MM.1S (cell line): Measurements from ENCODE around the gene HJV.

Experiments
- DNase-seq: peaks from one replicate; pipeline ENCODE4 v3.0.0-alpha.2; 2015
- H2AFZ ChIP-seq: fragments of 300-600 bp; sonication (generic); 2 replicates; pipeline ENCODE4 v1.6.0; 2016; ENCODE audit warnings: antibody characterized with exemption, low read length
- H3F3A ChIP-seq: fragments of 300-600 bp; sonication (generic); 2 replicates; pipeline ENCODE4 v1.6.1; 2016; ENCODE audit warnings: mild to moderate bottlenecking, antibody characterized with exemption, low read length, moderate library complexity, mixed read lengths; ENCODE audit not compliant: insufficient read depth
- H3K27ac ChIP-seq: fragments of 300-600 bp; sonication (generic); 2 replicates; pipeline ENCODE4 v1.5.1; 2016; ENCODE audit warnings: mild to moderate bottlenecking, low read length
- H3K27me3 ChIP-seq: fragments of 300-600 bp; sonication (generic); replicated peaks from 2 replicates; pipeline ENCODE4 v1.6.0; 2016; ENCODE audit warnings: low read length; ENCODE audit not compliant: insufficient read depth
- H3K36me3 ChIP-seq: fragments of 300-600 bp; sonication (generic); replicated peaks from 2 replicates; pipeline ENCODE4 v1.6.1; 2016; ENCODE audit warnings: mild to moderate bottlenecking, low read length, mixed read lengths; ENCODE audit not compliant: insufficient read depth
- H3K4me1 ChIP-seq: fragments of 300-600 bp; sonication (generic); 2 replicates; pipeline ENCODE4 v1.6.1; 2016; ENCODE audit warnings: low read length, mixed read lengths
- H3K4me2 ChIP-seq: fragments of 300-600 bp; sonication (generic); 2 replicates; pipeline ENCODE4 v1.6.0; 2016; ENCODE audit warnings: low read depth, low read length
- H3K4me3 ChIP-seq: fragments of 300-600 bp; sonication (generic); 2 replicates; pipeline ENCODE4 v1.5.1; 2016; ENCODE audit warnings: low read length, mixed read lengths
- H3K79me2 ChIP-seq: fragments of 300-600 bp; sonication (generic); 2 replicates; pipeline ENCODE4 v1.6.1; 2016; ENCODE audit warnings: mixed run types, low read length, mixed read lengths
- H3K9ac ChIP-seq: fragments of 300-600 bp; sonication (generic); 2 replicates; pipeline ENCODE4 v1.6.1; 2016; ENCODE audit warnings: low read length, mixed read lengths
- H3K9me2 ChIP-seq: fragments of 300-600 bp; sonication (generic); replicated peaks from 2 replicates; pipeline ENCODE4 v1.6.1; 2016; ENCODE audit warnings: mild to moderate bottlenecking, low read length, mixed read lengths; ENCODE audit not compliant: insufficient read depth
- H3K9me3 ChIP-seq: fragments of 300-600 bp; sonication (generic); replicated peaks from 2 replicates; pipeline ENCODE4 v1.6.1; 2016; ENCODE audit warnings: mild to moderate bottlenecking, low read length, mixed read lengths; ENCODE audit not compliant: insufficient read depth
- H4K20me1 ChIP-seq: fragments of 300-600 bp; sonication (generic); 2 replicates; pipeline ENCODE4 v1.6.1; 2016; ENCODE audit warnings: mild to moderate bottlenecking, low read length, moderate library complexity, mixed read lengths; ENCODE audit not compliant: insufficient read depth
- CTCF ChIP-seq: fragments of 300-600 bp; sonication (generic); IDR thresholded peaks from 2 replicates; pipeline ENCODE4 v1.5.1; 2016; ENCODE audit warnings: antibody characterized with exemption, low read length, mixed read lengths
- EZH2 ChIP-seq: fragments of 300-600 bp; sonication (generic); optimal IDR thresholded peaks from 2 replicates; pipeline ENCODE3; 2017; ENCODE audit warnings: low read depth, mild to moderate bottlenecking, antibody characterized with exemption, low read length, mixed read lengths
- EZH2phosphoT487 ChIP-seq: fragments of 300-600 bp; sonication (generic); IDR thresholded peaks from 2 replicates; pipeline ENCODE4 v1.6.1; 2018; ENCODE audit warnings: antibody characterized with exemption, low read length

HJV gene

GRCh38 chr1:145982010-145982723 lies 39.4 kb downstream of the HJV start:
- no peaks in the 10 kb centered on the region for H4K20me1 ChIP-seq
- peak overlapping the region; percentile 95; the same call in 1 of the 2 replicates for H3K27ac ChIP-seq
- no peak for DNase-seq
- H3F3A ChIP-seq = peaks cover 76% of the 10 kb centered on the region
- H3K4me1 ChIP-seq = peaks cover 86% of the 10 kb centered on the region
- no peaks in the 10 kb centered on the region for H3K9me3 ChIP-seq
- 0 out of 2 replicates have a peak, but pooled peaks cover 7% of the 10 kb centered on the region for H3K79me2 ChIP-seq
- H2AFZ ChIP-seq = 0 out of 2 replicates have a peak overlapping the region, but pooled peaks have one; percentile 2
- no peak overlapping the region for H3K4me3 ChIP-seq
- H3K27me3 ChIP-seq = no peaks in the 10 kb centered on the region
- H3K36me3 ChIP-seq = no peaks in the 10 kb centered on the region
- H3K9ac ChIP-seq = no peak overlapping the region
- no peaks in the 10 kb centered on the region for H3K9me2 ChIP-seq
- peak overlapping the region; percentile 5; the same call in 1 of the 2 replicates for H3K4me2 ChIP-seq
- TF ChIP-seq EZH2phosphoT487 (no peak), CTCF (no peak), EZH2 (no peak)

DNA sequence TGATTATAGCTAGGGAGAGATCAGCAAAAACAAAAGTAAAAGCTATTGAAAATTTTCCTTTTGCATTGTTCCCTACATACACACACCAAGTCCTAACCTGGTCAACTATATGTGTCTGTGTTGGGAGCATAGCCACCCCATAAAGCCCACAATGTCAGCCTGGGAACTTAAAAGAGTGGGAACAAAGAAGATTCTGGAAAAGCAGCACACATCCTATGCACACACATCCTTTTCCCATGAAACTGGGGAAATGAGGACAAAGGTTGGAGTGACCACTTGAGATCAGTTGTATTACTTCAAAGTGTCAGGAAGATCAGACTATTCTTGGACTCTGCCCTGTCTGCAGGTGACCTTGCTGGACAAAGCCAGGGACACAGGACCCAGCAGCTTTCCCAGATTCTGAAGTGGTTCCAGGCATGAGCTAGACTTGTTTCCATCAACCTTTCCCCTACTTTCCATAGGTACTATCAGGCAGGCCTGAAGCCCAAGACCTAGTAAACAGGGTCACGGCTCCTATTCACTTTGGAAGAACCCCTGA lies 41.0 kb downstream of the HJV start:
- Histone ChIP-seq H3K27me3 (no peaks in the 10 kb centered on the region), H3K4me1 (peaks cover 78% of the 10 kb centered on the region), H2AFZ (no peak overlapping the region; the same call in 1 of the 2 replicates), H3K27ac (peak overlapping the region; percentile 95), H3F3A (peaks cover 72% of the 10 kb centered on the region), H3K9me3 (no peaks in the 10 kb centered on the region), H3K79me2 (0 out of 2 replicates have a peak, but pooled peaks cover 7% of the 10 kb centered on the region), H4K20me1 (no peaks in the 10 kb centered on the region), H3K4me3 (peak overlapping the region; percentile 43), H3K4me2 (peak overlapping the region; percentile 90), H3K9ac (peak overlapping the region; percentile 77), H3K9me2 (no peaks in the 10 kb centered on the region), H3K36me3 (no peaks in the 10 kb centered on the region)
- no peak for DNase-seq
- no peak for TF ChIP-seq EZH2
- TF ChIP-seq CTCF = no peak
- no peak for TF ChIP-seq EZH2phosphoT487

DNA sequence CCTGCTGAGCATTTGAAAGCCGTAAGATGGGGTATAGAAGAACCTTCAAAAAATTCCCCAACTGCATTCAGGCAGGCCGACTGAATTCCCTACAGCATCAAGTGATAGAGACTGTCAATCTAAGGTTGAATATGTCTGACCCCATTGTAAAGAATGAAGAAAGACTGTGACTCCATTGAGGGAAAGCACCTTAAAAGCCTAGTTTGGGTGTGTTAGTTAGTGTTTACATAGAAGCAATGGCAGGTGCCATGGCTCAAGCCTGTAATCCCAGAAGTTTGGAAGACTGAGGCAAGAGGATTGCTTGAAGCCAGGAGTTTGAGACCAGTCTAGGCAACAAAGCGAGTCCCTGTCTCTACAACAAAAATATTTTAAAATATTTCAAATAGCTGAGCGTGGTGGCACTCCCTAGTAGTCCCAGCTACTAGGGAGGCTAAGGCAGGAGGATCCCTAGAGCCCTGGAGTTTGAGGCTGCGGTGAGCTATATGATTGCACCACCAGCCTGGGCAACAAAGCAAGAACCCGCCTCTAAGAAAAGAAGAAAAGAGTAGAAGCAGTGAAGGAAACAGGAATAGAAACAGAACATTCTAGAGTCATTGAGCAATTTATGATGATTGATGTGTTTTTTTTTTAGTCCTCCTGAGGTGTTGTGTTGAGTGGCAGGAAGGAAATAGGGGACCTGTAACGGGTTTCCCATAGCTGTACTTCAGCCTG lies 41.6 kb downstream of the HJV start:
- Histone ChIP-seq H3K9me3 (no peaks in the 10 kb centered on the region), H3K27ac (peak overlapping the region; percentile 95), H3K9me2 (no peaks in the 10 kb centered on the region), H3K9ac (peak overlapping the region; percentile 77), H3K36me3 (no peaks in the 10 kb centered on the region), H4K20me1 (no peaks in the 10 kb centered on the region), H3K79me2 (0 out of 2 replicates have a peak, but pooled peaks cover 7% of the 10 kb centered on the region), H3K4me2 (peak overlapping the region; percentile 90), H3K27me3 (no peaks in the 10 kb centered on the region), H3F3A (peaks cover 66% of the 10 kb centered on the region), H2AFZ (no peak overlapping the region), H3K4me1 (peaks cover 71% of the 10 kb centered on the region), H3K4me3 (peak overlapping the region; percentile 43)
- DNase-seq = peak; percentile 91
- TF ChIP-seq CTCF = no peak
- no peak for TF ChIP-seq EZH2
- no peak for TF ChIP-seq EZH2phosphoT487
